ENCODE data around the gene DAGLB.

- TF ChIP-seq, protein P1, sequence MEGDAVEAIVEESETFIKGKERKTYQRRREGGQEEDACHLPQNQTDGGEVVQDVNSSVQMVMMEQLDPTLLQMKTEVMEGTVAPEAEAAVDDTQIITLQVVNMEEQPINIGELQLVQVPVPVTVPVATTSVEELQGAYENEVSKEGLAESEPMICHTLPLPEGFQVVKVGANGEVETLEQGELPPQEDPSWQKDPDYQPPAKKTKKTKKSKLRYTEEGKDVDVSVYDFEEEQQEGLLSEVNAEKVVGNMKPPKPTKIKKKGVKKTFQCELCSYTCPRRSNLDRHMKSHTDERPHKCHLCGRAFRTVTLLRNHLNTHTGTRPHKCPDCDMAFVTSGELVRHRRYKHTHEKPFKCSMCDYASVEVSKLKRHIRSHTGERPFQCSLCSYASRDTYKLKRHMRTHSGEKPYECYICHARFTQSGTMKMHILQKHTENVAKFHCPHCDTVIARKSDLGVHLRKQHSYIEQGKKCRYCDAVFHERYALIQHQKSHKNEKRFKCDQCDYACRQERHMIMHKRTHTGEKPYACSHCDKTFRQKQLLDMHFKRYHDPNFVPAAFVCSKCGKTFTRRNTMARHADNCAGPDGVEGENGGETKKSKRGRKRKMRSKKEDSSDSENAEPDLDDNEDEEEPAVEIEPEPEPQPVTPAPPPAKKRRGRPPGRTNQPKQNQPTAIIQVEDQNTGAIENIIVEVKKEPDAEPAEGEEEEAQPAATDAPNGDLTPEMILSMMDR (IDR thresholded peaks at IDR 0.05; ENCODE audit: borderline replicate concordance, extremely low read depth, low read length, poor library complexity, severe bottlenecking): no peak
- no peak for TF ChIP-seq EZH2 (IDR thresholded peaks at IDR 0.05; ENCODE audit: borderline replicate concordance, low read depth, low read length, severe bottlenecking)
These were observed 16.8 kb downstream of the DAGLB start for GRCh38 chr7:6430974-6431373.

Measured in DND-41 (cell line).